NCI-H1417 (cell line): Measurements from ENCODE around the gene EGFLAM.
A peak's percentile ranks its signal among the peaks of the same experiment; 100 is the strongest.
"Not testable (repeated sequence)": the region's sequence is repeated elsewhere in the genome, so short reads cannot be mapped to it uniquely, and the experiment has no call there.

ENCODE experiments used
- DNase-seq, 3 experiments: peaks; one replicate each; lab custom pipeline; 2025; lab: John Stamatoyannopoulos, UW

The EGFLAM gene

DNA sequence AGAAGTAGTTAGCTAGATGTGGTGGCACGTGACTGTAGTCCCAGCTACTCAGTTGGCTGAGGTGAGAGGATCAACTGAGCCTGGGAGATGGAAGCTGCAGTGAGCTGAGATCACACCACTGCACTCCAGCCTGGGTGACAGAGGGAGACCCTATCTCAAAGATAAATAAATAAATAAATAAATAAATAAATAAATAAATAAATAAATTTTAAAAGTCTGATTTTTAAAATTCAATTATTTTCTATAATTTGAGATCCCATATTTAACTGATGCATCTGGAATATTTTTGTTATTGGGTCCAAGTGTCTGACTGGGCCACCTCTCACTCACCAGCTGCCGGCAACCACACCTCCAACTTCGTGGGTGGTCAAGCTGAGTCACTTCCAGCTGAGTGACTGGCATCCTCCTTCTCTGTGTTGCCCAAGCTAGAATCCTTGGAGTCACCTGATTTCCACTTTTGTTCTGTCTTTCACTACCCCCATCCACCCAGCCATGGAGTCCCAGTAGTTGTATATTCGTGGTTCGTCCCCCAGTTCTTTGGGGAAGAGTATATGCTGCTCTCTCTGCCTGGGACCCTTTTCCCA lies 70.9 kb downstream of the EGFLAM start:
- no peak for DNase-seq

DNA sequence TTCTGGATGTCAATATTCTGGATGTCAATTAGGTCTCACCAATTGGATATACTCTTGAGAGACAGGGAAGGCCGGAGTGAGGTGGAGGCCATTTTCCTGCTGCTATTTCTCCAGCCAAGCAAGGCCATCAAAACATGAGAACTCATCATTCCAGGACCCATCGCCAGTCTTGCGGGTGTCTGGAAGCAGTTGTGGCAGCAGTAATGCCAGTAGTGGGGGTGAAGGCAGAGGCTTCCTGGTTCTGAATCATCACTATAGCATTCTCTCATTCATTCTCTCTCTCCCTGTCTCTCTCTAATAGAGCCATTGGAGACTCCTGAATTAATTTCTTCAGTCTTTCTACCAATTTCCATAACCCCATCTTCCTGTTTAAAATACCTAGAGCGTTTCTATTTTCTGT lies 71.8 kb downstream of the EGFLAM start:
- DNase-seq: no peak

GRCh38 chr5:38331831-38332230 lies 73.5 kb downstream of the EGFLAM start:
- no peak for DNase-seq

DNA sequence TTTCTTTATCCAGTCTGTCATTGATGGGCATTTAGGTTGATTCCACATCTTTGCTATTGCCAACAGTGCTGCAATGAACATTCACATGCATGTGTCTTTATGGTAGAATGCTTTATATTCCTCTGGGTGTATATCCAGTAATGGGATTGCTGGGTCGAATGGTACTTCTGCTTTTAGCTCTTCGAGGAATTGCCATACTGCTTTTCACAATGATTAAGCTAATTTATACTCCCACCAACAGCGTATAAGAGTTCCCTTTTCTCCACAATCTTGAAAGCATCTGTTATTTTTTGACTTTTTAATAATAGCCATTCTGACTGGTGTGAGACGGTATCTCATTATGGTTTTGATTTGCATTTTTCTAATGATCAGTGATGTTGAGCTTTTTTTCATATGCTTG lies 74.8 kb downstream of the EGFLAM start:
- DNase-seq: not testable (repeated sequence)

GRCh38 chr5:38338455-38338854 lies 80.1 kb downstream of the EGFLAM start:
- peak in 1 of 3 experiments; percentile 23 for DNase-seq

- no peak for DNase-seq
These were observed 81.1 kb downstream of the EGFLAM start for GRCh38 chr5:38339446-38339845.

DNA sequence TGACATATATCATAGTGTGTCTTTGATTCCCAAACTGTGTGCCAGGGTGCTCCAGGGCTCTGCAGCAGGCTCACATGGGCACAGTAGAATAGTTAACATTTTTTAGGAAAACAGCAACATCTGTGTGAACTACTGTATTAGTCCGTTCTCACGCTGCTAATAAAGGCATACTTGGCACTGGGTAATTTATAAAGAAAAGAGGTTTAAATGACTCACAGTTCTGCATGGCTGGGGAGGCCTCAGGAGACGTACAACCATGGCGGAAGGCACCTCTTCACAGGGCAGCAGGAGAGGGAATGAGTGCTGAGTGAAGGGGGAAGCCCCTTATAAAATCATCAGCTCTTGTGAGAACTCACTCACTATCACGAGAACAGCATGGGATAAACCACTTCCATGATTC lies 82.7 kb downstream of the EGFLAM start:
- no peak for DNase-seq

DNA sequence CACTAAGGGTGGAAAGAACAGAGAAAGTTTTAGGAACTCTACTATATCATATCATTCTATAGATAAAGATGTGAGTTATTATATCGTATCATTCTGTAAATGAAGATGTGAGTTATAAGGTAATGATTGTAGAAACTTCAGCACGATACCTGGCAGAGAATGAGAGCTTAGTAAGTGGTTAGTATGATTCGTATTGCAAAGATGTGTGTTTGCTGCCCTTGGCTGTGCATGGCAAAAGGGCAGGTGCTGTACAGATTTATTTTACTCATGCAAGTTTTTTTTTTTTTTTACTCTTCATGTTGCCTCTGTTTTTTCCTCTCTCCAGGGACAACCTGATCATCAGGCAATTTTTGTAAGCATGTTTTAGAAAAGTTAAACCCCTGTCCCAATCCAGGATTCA lies 83.3 kb downstream of the EGFLAM start:
- DNase-seq: no peak

GRCh38 chr5:38342261-38342660 lies 83.9 kb downstream of the EGFLAM start:
- no peak for DNase-seq

- no peak for DNase-seq
These were observed 86.5 kb downstream of the EGFLAM start for GRCh38 chr5:38344891-38345290.

DNA sequence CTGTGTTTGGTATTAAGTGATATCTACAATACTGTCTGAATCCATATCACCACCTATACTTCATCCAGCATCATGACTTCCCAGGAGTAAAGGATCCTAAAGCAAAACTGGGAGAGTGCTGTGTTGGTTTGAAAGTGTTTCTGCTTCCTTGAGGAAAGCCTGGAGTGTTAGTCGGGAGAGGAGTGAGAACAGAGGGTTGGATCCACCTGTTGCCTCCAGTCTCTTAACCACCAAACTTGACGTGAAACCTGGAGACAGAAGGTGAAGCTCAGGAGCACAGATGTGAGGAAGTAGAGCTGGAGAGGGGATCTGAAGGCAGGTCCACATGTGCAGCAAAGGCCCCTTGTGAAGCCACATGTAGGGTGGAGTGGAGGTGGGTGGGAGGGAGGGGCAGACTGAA lies 88.2 kb downstream of the EGFLAM start:
- DNase-seq: no peak

DNA sequence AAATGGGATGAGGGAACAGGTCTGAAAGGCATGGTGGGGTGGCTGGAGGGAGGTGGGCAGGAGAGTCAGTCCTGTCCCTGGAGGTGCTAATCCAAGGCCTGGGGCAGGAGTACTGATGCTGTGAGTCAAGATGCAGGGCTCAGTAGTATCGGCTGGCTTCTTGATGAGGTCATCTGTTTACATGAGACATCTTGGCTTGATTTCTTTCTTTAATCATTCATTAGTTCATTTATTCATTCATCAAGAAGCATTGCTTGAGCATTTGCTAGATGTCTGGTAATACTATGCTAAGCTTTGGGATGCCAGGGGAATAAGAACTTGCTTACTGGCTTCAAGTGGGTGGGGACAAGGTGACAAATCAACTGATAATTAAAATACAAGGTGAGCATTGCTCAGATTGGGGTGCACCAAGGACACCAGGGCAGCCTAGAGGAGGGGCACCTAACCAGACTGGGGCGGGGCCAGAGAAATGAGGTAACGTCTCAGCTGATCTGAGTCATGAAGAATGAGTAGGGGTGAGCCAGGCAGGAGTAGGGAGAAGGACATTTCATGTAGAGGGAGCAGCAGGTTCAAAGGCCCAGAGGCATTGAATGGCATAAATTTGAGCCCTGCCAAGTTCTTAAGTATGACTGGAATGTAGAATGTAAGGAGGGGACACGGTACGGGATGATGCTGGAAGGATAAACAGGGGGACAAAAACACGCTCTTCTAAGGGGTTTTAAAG lies 88.8 kb downstream of the EGFLAM start:
- DNase-seq: no peak

DNA sequence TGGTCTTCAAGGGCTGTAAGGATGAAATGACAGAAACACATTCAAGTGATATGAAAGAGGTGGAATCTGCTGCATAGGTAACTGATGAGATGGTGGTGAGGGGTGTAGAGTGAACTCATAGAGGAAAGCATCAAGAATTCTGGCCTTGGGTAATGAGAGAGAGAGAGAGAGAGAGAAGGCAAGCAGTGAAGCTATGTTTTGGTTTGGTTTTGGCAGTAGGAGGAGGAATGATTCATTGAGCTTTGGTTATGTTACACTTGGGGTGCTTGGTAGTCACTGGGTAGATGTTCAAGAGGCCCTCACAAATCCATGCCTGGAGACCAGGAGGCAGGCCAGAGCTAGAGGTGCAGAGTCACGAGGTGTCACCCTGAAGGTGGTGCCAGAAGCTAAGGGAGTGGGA lies 89.5 kb downstream of the EGFLAM start:
- no peak for DNase-seq

- DNase-seq: no peak
These were observed 102.1 kb downstream of the EGFLAM start for GRCh38 chr5:38360323-38361061.

DNA sequence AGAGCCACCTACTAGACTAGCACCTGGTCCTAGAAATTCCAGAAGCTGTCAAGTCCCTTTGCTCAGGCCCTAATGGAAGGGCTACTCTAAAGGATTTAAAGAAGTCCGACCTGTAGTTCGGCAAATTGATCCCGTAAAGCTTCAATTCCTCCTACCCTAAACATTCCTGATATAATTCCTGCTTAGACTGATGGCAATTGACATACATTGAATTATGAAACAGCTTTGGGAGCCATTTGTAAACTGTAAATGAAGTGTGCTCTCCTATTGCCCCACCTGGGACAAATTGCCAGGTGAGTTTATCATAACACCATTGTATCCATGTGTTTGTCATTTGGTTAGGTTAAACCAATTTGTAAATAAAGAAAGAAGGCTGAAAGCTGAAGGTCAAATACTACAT lies 104.4 kb downstream of the EGFLAM start:
- no peak for DNase-seq

GRCh38 chr5:38364825-38365224 lies 106.5 kb downstream of the EGFLAM start:
- no peak for DNase-seq

DNA sequence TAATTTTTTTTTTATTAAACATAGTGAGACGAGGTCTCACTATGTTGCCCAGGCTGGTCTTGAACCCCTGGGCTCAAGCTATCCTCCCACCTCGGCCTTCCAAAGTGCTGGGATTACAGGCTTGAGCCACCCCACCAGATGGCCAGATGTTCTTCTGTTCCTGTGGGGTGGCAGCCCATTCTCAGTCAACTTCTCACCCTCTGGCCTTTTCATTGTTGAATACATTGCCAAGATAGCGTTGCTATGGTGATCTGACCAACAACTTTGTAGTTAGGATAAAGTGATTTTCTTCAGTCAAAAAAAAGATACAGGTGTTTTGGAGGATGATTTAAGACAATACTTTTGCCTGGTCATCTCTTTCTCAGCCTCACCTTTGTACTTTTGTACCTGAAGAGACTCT lies 109.1 kb downstream of the EGFLAM start:
- DNase-seq: no peak

DNA sequence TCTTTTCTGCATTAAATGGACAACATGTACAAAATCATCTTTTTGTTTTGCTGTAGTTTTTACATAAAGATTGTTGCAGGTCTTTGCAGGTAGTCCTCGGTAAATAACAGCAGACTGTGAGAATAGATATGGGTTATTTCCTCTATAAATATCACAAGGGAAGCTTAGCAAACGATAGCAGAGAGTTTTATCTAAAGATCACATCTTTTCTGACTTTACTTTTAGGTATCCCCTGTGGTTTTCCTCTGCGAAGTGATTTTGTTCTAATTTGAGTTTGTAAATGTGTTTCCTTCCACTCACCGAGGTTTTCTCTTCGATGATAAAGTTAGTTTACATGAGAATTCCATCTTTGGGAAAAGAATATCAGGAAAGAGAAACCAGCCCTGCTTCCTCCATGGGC lies 109.6 kb downstream of the EGFLAM start:
- no peak for DNase-seq

DNA sequence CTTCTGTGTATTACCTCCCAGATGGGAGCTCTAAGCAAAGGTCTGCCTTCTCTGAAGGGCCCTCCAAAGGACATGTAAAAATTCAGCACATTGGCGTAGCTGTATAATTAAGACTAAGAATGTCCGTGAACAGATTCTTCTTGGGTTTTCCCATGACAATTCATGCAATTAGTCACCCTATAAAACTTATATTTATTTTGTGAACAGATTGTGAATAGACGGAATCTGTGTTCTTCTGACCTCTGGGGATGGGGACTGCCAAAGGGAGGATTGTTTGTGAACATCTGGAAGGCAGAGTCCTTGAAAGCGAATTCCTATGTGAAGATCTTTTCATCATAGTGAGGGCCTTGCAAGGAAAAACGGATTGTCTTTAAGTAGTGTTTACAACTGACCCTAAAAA lies 111.3 kb downstream of the EGFLAM start:
- DNase-seq: no peak

GRCh38 chr5:38370358-38371100 lies 112.2 kb downstream of the EGFLAM start:
- DNase-seq: no peak

GRCh38 chr5:38371596-38371995 lies 113.2 kb downstream of the EGFLAM start:
- no peak for DNase-seq

DNA sequence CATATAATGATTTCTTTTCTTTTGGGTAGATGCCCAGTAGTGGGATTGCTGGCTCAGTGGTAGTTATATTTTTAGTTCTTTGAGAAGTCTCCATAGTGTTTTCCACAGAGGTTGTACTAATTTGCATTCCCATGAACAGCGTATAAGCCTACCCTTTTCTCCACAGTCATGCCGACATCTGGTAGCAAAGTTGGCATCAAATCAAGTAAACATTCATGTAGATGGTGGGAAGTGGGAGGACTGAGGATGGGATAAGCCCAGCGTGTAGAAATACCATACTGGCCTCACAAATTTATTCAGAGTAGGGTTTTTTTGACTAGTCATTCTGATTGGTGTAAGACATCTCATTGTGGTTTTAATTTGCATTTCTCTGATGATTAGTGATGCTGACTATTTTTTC lies 115.4 kb downstream of the EGFLAM start:
- DNase-seq: no peak

DNA sequence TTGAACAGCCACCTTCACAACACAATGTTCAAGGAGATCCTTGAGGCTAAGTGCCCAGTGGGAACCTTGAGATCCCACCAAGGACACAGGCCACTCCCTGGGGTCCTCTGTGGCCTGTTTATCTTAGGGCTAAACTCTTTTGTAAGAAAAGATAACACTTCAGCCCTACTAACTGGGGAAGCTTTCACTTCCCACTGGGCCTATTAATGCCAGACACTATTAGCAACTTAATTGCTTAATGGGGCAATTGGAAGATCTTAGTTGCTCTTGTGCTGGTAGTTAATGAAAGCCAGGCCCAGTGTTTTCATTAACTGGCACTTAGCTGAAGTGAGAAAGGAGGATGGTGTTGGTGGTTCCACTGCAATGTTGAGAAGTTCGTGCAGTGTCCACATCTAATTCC lies 117.1 kb downstream of the EGFLAM start:
- peak in 1 of 3 experiments; percentile 51 for DNase-seq
